Lower leg skin (tissue), 4 donors: ENCODE measurements around the gene KRT72. TPM values are rescaled to one million over a fixed set of nuclear protein-coding genes. Genes with fewer than 3 reads are reported as not detected.

ENCODE experiments used
- DNase-seq, 2 donors: peaks; one replicate each; pipeline ENCODE4 v3.0.0-alpha.2; 2019; ENCODE audit warnings: low spot score in 2 of 2
- H3K4me3 ChIP-seq: fragments of 200-600 bp; sonication (generic); 2 replicates; pipeline ENCODE4 v1.5.1; 2017; ENCODE audit warnings: mild to moderate bottlenecking, low read depth; ENCODE audit not compliant: poor library complexity, severe bottlenecking
- POLR2A ChIP-seq, 2 donors: fragments of 450-650 bp; IDR thresholded peaks; one replicate each; pipeline ENCODE4 v1.6.1; 2016 to 2017; ENCODE audit warnings: antibody characterized with exemption in 2 of 2, mild to moderate bottlenecking in 1 of 2, moderate library complexity in 1 of 2
- WGBS, 2 donors: methylation state at CpG; one replicate each; pipeline ENCODE4 v1.1.5; 2018; 5-methylcytosine and 5-hydroxymethylcytosine counted together
- intact Hi-C: fragments of 100-400 bp; cut with DNase I; formaldehyde crosslinking; loops from one replicate; pipeline ENCODE4 v1.15.0; 2023; ENCODE audit warnings: low total_unique reads
- total RNA-seq, 4 donors: library from RNA; depleted of rRNA; stranded (reverse); fragments of >200 nt; gene quantifications; one replicate each; pipeline ENCODE4 v1.1.0, GENCODE V29; 2016
- TF ChIP-seq, protein P1 (sequence below), 3 donors: fragments of 450-650 bp; IDR thresholded peaks; one replicate each; pipeline ENCODE4 v1.5.1; 2016; ENCODE audit warnings: antibody characterized with exemption in 3 of 3, mild to moderate bottlenecking in 3 of 3, moderate library complexity in 2 of 3

KRT72 gene
- total RNA-seq, 4 donors from 2014 or later, result 0.42 to 14.0 (median 7.1) TPM

DNA sequence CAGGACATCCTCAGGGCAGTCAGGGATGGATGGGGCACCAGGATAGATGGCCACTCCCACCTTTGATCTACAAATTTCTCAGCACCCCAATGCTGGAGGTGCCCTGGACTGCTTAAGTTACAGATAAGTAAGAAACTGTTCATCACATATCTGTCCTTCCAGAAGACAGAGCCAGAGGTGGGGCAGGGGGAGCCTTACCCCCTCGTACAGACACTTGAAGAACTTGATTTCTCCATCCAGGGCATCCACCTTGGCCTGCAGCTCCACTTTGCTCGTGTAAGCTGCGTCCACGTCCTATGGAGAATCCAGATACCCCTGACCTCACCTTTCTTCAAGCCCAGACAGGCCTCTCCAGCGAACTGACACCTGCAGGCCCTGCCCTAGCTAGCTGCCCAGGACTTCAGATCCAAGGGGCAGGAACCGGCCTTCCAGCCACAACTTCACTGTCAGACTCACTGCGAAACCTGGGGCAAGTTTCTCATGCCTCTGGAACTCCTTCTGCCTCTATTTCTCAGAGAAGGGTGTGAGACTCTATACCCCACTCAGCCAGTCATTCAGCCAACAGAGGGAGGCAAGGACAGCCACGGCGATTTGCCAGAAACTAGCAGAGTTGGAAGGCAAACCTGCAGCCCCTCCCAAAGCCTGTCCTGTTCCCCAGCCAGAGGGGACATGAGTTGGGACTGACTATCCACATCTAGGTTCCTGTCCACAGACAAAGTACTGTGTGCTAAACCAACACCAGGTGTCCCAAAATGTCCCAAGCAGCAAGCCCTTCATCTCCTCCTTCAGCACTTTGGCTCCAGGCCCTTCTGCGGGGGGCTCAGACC is 13.3 kb upstream of the KRT72 start:
- TF ChIP-seq, protein P1, sequence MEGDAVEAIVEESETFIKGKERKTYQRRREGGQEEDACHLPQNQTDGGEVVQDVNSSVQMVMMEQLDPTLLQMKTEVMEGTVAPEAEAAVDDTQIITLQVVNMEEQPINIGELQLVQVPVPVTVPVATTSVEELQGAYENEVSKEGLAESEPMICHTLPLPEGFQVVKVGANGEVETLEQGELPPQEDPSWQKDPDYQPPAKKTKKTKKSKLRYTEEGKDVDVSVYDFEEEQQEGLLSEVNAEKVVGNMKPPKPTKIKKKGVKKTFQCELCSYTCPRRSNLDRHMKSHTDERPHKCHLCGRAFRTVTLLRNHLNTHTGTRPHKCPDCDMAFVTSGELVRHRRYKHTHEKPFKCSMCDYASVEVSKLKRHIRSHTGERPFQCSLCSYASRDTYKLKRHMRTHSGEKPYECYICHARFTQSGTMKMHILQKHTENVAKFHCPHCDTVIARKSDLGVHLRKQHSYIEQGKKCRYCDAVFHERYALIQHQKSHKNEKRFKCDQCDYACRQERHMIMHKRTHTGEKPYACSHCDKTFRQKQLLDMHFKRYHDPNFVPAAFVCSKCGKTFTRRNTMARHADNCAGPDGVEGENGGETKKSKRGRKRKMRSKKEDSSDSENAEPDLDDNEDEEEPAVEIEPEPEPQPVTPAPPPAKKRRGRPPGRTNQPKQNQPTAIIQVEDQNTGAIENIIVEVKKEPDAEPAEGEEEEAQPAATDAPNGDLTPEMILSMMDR (IDR thresholded peaks at IDR 0.05), result no peak
- no peak for TF ChIP-seq POLR2A (IDR thresholded peaks at IDR 0.05)
- no peak overlapping the region for H3K4me3 ChIP-seq
- intact Hi-C loops, result no loop called here
- WGBS, 2 donors, result 80 to 82% methylated on average over 10 of the region's 10 CpGs
- DNase-seq, result no peak

DNA sequence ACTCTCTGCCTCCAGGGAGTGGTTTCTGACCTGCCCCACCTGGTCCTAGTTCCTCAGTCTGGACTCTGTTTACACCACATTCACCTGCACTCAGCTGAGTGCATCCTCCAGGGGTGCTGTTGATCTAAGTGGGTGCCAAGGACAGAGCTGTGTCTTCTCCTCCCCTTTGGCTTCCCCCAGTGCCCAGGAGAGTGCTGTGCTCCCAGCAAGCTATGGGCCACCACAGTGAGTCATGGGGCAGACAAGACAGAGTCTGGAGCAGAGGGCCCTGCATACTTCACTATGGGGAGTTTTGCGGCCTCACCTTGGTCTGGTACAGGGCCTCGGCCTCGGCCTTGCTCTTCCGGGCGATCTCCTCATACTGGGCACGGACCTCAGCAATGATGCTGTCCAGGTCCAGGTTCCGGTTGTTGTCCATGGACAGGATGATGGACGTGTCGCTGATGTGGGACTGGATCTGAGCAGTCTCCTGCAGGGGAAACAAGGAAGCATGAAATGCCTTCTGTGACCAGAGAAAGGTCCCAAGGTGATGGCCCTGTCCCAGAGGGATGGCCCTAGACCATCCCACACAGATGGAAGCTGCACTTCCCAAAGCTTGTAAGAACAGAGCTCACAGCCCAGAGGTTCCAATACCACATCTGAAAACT is 12.2 kb upstream of the KRT72 start:
- 95% methylated on average over 9 of the region's 9 CpGs for WGBS, 2 donors
- no peak for DNase-seq
- intact Hi-C loops, result no loop called here
- TF ChIP-seq, protein P1 (IDR thresholded peaks at IDR 0.05), result no peak
- no peak for TF ChIP-seq POLR2A (IDR thresholded peaks at IDR 0.05)
- no peak overlapping the region for H3K4me3 ChIP-seq

DNA sequence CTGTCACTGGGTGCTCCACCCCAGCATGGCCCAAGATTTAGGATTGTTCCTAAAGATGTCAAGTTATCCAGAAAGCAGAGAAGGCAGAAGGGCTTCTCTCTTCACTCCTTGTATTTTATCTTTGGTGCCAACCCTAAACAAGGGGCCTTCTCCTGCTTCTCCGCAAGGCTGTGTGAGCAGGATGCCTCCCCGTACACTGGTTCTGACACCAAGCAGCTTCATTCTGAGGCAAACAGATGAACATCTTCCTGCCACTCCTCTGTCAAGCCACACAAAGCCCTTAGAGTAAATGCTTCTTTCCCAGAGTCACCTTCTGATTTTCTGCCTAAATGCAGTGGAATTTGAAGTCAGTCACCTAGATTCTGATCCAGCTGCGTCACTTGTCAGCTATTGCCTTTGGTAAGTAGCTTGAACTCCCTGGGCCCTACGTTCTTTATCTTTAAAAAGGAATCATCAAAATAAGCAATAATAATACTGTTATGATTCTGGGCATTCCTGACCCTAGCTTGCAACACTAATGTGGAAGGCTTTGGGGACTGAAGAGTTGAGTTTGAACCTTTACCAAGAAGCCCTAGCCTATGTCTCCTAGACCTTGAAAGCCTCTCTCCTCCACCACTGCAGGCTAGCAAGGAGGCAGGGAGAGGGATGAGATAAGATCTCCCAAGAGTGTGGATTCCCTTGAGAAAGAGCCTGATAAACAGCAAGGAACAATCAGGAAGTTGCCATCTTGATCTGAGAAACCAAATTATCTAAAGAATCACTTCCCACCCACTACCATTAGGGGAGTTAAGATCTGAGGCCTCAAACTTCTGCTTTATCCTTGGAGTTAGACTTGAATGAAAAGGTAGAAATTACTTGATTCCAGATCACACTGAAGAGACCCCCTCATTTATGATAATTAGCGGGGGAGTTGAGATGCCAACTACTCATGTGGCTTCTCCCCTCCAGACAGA is 11.4 kb upstream of the KRT72 start:
- intact Hi-C loops, result no loop called here
- no peak for TF ChIP-seq POLR2A (IDR thresholded peaks at IDR 0.05)
- TF ChIP-seq, protein P1 (IDR thresholded peaks at IDR 0.05), result no peak
- DNase-seq, result peak in 1 of 2 donors; percentile 36
- WGBS, 2 donors, result 95 to 97% methylated on average over 5 of the region's 5 CpGs
- H3K4me3 ChIP-seq, result no peak overlapping the region

DNA sequence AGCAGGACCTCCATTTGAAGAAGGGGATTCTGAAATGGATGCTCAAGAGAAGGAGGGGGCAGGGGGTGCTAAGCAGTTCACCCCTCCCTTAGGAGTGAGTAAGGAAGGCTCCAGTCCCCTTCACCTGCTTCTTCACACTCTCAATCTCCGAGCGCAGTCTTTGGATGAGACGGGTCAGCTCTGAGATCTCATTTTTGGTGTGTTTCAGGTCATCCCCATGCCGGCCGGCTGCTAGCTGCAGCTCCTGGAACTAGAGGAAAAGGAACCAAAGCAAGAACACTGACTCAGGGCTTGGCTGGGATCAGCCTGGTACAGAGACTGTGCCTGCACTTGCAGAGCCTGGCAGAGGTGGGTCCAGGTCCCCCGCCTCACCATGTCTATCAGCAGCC is 9.8 kb upstream of the KRT72 start:
- intact Hi-C loops, result no loop called here
- no peak for DNase-seq
- 81 to 93% methylated on average over 6 of the region's 6 CpGs for WGBS, 2 donors
- TF ChIP-seq, protein P1 (IDR thresholded peaks at IDR 0.05), result no peak
- no peak for TF ChIP-seq POLR2A (IDR thresholded peaks at IDR 0.05)
- H3K4me3 ChIP-seq, result no peak overlapping the region

DNA sequence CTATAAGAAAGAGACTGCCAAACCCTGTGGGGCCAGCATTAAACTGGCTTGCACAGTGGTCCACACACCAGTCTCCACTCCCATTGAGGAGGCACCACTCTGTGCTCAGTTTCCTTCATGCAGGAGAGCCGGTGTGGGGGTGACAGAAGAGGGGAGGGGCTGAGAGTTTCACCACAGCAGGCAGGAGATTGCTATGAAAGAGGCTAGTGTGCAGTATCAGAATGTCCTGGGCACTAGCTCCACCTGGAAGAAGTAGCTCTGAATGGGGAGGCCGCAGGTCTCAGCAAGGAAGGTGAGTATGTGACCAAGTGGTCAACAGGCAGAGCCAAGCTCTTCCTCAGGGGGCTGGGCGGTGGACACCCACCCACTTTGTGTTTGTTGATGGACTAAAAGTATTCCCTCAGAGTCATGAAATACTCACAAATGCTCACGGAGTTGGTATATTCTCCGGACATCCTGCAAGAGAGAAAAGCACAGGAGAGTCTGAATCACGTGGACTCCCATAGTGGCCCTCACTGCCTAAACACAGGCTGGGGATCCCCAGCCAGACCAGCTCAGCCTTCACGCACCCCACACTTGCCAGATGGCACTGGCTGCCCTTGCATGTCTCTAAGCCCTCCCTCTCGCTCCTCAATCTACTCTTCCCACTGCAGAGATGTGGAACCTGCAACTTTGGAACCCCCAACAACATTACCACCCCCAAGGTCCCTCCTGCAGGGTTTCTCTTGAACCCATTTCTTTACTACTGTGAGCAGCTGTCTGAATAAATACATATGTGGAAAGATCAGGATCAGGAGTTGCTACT is 7.8 kb upstream of the KRT72 start:
- no peak for DNase-seq
- intact Hi-C loops, result no loop called here
- H3K4me3 ChIP-seq, result no peak overlapping the region
- TF ChIP-seq, protein P1 (IDR thresholded peaks at IDR 0.05), result no peak
- TF ChIP-seq POLR2A (IDR thresholded peaks at IDR 0.05), result no peak
- 84 to 88% methylated on average over 8 of the region's 8 CpGs for WGBS, 2 donors
